Left forelimb (tissue), 1 donor: Measurements from ENCODE around the gene HNRNPUL1.
A peak's percentile ranks its signal among the peaks of the same experiment; 100 is the strongest.

Source experiments
- DNase-seq: peaks from one replicate; pipeline ENCODE4 v3.0.0-alpha.2; 2018; ENCODE audit warnings: low spot score

The HNRNPUL1 gene

DNA sequence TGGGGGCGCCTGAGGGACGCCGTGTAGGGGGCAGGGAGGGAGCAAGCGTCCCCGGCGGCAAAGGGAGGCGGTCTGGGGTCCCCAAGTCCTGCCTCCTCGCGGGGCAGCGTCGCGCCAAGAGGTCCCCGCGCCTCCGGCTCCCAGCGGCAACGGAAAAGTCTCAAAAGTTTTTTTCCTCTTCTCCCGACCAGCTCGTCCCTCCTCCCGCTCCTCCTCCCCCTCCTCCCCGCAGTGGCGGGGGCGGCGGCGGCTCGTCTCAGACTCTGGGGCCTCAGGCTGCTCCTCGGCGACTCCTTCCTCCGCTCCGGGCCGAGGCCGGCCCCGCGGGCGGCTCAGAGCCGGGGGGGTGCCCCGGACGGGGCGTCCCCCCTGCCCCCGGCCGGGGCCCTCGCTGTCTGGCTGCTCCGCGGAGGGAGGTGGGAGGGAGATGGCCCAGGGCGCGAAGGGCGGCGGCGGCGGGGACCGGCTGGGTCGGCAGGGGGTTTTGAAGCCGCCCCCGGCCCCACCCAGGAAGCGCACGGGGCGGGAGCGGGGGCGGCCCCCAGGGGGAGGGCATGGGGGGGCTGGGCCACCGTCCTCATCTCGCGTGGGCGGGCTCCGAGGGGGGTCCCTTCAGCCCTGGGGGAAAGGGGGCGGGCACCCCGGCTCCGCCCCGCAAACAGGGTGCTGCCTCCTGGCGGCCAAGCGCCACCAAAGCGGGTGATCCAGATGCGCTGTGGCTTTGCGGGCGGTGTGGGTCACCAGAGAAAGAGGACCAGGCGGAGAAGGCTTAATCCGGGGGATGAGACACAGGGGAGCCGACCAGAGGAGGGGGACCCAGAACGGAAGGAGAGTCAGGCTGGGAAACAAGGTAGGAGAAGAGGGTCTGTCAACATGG, 89.5 kb downstream of the HNRNPUL1 start, which contains the start of gene TGFB1:
TGFB1 (minus strand) TSS at position 457 of the 877 bp plus-strand sequence. CDS start 878 bp downstream, outside the sequence.
- DNase-seq: peak; percentile 87

DNA sequence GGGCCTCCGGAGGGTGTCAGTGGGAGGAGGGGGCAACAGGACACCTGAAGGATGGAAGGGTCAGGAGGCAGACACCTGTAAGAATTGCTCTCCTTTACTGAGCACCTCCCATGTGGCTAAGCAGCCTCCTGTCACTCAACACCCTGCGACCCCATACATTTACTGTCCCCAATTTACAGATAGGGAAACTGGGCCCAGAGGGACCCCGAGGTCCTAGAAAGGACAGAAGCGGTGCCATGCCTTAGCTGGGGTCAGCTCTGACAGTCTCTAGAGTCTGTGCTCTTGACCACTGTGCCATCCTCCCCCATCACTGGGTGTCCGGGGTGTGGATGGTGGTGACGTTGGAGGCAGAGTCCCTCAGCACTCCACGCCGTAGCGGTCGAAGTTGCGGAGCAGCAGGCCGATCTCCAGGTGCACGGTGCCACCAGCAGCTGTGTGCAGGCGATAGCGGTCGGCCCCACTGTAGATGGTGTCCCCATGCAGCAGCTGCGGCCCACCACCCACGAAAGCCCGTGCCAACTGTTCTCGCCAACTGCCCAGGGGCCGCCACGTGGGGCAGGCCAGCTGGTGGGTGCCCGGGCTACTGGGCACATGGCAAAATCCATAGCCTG, 90.3 kb downstream of the HNRNPUL1 start:
- DNase-seq: no peak

DNA sequence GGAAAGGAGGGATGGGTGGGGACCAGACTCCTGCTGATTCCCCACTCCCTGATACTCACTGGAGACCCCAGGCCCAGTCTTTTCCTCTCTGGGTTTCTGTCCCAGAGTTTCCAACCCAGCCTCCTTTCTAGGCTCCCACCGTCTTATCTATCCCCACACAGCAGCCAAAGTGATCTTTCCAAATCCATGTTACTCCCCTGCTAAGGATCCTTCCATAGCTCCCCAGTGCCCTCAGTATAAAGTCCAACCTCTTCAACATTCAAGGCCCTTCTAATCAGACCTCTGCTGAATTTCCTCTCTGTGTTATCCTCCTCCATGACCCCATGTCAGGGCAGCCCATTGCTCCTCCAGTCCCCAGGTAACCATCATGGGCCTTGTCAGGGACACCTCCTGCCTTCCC, 90.9 kb downstream of the HNRNPUL1 start:
- no peak for DNase-seq

DNA sequence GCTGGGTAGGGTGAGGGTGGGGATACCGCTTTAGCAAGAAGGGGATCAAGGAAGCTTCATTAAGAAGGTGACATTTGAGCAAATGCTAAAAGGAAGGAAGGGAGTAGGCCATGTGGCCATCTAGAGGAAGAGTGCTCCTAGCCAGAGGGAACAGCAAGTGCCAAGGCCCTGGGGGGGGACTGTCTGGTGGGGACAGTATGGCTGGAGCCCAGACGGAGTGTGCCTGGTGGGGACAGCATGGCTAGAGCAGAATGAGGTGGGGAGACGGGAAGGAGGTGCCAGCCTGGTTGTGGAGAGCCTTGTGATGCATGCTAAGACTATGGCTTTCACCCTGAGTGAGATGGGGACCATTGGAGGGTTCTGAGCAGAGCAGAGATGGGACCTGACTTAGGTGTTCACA, 91.6 kb downstream of the HNRNPUL1 start:
- DNase-seq: no peak

DNA sequence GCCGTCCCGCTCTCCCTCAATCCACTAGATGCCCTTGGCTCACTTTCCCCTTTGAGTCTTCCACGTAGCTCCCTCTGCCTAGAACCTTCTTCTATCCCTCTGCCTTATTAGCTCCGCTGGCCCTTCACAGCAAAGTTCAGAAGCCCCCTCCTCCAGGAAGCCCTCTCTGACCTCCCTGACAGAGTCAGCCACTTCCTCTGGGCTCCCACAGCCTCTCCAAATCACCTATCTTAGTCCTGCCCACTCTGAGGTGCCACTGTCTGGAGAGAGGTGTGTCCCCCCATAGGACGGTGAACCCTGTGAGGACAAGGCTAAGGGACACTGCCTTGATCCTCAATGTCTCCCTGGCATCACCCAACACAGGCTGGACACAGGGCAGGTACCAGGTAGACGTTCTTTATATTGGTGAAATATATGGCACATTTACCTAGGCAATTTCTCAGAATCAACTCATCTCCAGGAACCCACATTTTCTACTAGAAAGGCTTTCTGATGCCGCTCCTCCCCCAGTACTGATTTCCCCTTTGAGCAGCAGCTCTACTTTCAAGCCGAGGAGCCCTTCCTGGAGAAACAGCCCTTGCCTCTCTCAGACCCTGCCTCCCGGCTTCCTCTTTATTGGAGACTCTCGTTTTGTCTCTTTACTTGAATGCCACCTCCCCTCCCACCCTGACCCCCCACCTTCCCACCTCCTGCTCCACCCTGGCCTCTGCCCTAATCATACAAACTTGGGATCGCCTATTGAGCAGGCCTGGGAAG, 93.0 kb downstream of the HNRNPUL1 start:
- no peak for DNase-seq
